ENCODE measurements around the gene CACNA2D3. TPM values are rescaled to one million over a fixed set of nuclear protein-coding genes. Genes with fewer than 3 reads are reported as not detected.

The CACNA2D3 gene
- total RNA-seq, 6 donors from 2014 or later = 2.9 to 16.8 (median 4.9) TPM

GRCh38 chr3:55013145-55013925, 891.0 kb downstream of the CACNA2D3 start:
- no peak for DNase-seq
- Histone ChIP-seq H3K9me3 (no peaks in the 10 kb centered on the region), H3K27ac (no peak overlapping the region), H3K27me3 (no peaks in the 10 kb centered on the region), H3K36me3 (no peaks in the 10 kb centered on the region), H3K4me1 (no peaks in the 10 kb centered on the region), H3K4me3 (no peak overlapping the region)
- WGBS, 2 donors = 50 to 61% methylated on average over 5 of the region's 5 CpGs
- ATAC-seq (ENCODE audit: low FRiP score in 2 of 2) = peak in 1 of 2 donors; percentile 56
- no peak for TF ChIP-seq EP300 (IDR thresholded peaks at IDR 0.05)
- TF ChIP-seq POLR2AphosphoS5 (IDR thresholded peaks at IDR 0.05) = no peak
- TF ChIP-seq POLR2A (IDR thresholded peaks at IDR 0.05) = no peak
- TF ChIP-seq CTCF (IDR thresholded peaks at IDR 0.05) = no peak

GRCh38 chr3:55014081-55014480, 891.7 kb downstream of the CACNA2D3 start:
- 71 to 79% methylated on average over 4 of the region's 4 CpGs for WGBS, 2 donors
- Histone ChIP-seq H3K36me3 (no peaks in the 10 kb centered on the region), H3K27me3 (no peaks in the 10 kb centered on the region), H3K9me3 (no peaks in the 10 kb centered on the region), H3K4me3 (no peak overlapping the region), H3K27ac (no peak overlapping the region), H3K4me1 (no peaks in the 10 kb centered on the region)
- DNase-seq = no peak
- ATAC-seq (ENCODE audit: low FRiP score in 2 of 2) = no peak
- no peak for TF ChIP-seq POLR2A (IDR thresholded peaks at IDR 0.05)
- no peak for TF ChIP-seq CTCF (IDR thresholded peaks at IDR 0.05)
- TF ChIP-seq POLR2AphosphoS5 (IDR thresholded peaks at IDR 0.05) = no peak
- TF ChIP-seq EP300 (IDR thresholded peaks at IDR 0.05) = no peak

- H3K27ac ChIP-seq = no peak overlapping the region
- H3K9me3 ChIP-seq = no peaks in the 10 kb centered on the region
- no peak overlapping the region for H3K4me3 ChIP-seq
- TF ChIP-seq EP300 (IDR thresholded peaks at IDR 0.05) = no peak
- no peak for TF ChIP-seq POLR2A (IDR thresholded peaks at IDR 0.05)
- no peak for TF ChIP-seq CTCF (IDR thresholded peaks at IDR 0.05)
- no peak for TF ChIP-seq POLR2AphosphoS5 (IDR thresholded peaks at IDR 0.05)
- 75 to 77% methylated on average over 5 of the region's 5 CpGs for WGBS, 2 donors
- no peaks in the 10 kb centered on the region for H3K4me1 ChIP-seq
- H3K36me3 ChIP-seq = no peaks in the 10 kb centered on the region
- no peaks in the 10 kb centered on the region for H3K27me3 ChIP-seq
- no peak for DNase-seq
- no peak for ATAC-seq (ENCODE audit: low FRiP score in 2 of 2)
Observed at GRCh38 chr3:55014906-55015305, 892.6 kb downstream of the CACNA2D3 start.

- TF ChIP-seq POLR2AphosphoS5 (IDR thresholded peaks at IDR 0.05) (no peak), CTCF (IDR thresholded peaks at IDR 0.05) (no peak), EP300 (IDR thresholded peaks at IDR 0.05) (no peak), POLR2A (IDR thresholded peaks at IDR 0.05) (no peak)
- DNase-seq (no peak), ATAC-seq (ENCODE audit: low FRiP score in 2 of 2) (no peak)
- Histone ChIP-seq H3K36me3 (no peaks in the 10 kb centered on the region), H3K27ac (no peak overlapping the region), H3K27me3 (no peaks in the 10 kb centered on the region), H3K4me1 (no peaks in the 10 kb centered on the region), H3K4me3 (no peak overlapping the region), H3K9me3 (no peaks in the 10 kb centered on the region)
- WGBS, 2 donors = 94 to 97% methylated on average over 3 of the region's 3 CpGs
Observed at GRCh38 chr3:55017876-55018275, 895.5 kb downstream of the CACNA2D3 start.

- no peaks in the 10 kb centered on the region for H3K4me1 ChIP-seq
- 69 to 70% methylated on average over 4 of the region's 4 CpGs for WGBS, 2 donors
- ATAC-seq (ENCODE audit: low FRiP score in 2 of 2) (no peak), DNase-seq (no peak)
- no peak overlapping the region for H3K4me3 ChIP-seq
- no peak for TF ChIP-seq CTCF (IDR thresholded peaks at IDR 0.05)
- TF ChIP-seq EP300 (IDR thresholded peaks at IDR 0.05) = no peak
- TF ChIP-seq POLR2A (IDR thresholded peaks at IDR 0.05) = no peak
- no peak for TF ChIP-seq POLR2AphosphoS5 (IDR thresholded peaks at IDR 0.05)
- no peak overlapping the region for H3K27ac ChIP-seq
- H3K9me3 ChIP-seq = no peaks in the 10 kb centered on the region
- H3K36me3 ChIP-seq = no peaks in the 10 kb centered on the region
- H3K27me3 ChIP-seq = no peaks in the 10 kb centered on the region
Observed at GRCh38 chr3:55030938-55031337, 908.6 kb downstream of the CACNA2D3 start.

All from upper lobe of left lung (tissue), 6 donors.